Measurements from ENCODE around the gene FIGNL2. TPM values are rescaled to one million over a fixed set of nuclear protein-coding genes. Genes with fewer than 3 reads are reported as not detected.

FIGNL2 gene
- total RNA-seq, 1 donor from 2014 or later, result 39.7 TPM

DNA sequence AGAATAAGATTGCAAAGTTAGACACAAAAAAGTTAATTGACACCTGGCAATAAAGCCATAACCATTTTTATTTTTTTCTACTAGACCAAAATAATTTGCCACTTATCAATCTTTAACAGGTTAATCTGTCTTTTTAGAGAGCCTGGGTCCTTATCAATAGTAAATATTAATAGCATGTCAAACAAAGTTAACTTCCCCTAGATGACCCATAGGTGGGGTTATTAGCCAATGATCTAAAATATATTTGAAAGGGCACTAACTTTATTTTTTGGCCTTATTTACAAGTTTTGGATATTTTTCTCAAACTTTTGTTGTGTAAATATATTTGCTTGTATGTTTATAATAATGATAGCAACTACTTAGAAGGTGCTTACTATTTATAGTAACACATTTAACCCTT, 43.3 kb upstream of the FIGNL2 start:
- H3K36me3 Mint-ChIP-seq (ENCODE audit: low read depth), result no peaks in the 10 kb centered on the region
- H3K4me1 Mint-ChIP-seq, result peaks cover 8% of the 10 kb centered on the region
- H3K27ac Mint-ChIP-seq (ENCODE audit: unreplicated experiment), result no peak overlapping the region
- no peak overlapping the region for H3K4me3 Mint-ChIP-seq
- no peaks in the 10 kb centered on the region for H3K9me3 Mint-ChIP-seq
- no peak for DNase-seq (ENCODE audit: low read depth, low spot score)
- peaks cover 4% of the 10 kb centered on the region for H3K27me3 Mint-ChIP-seq (ENCODE audit: low read depth)
- peak; percentile 59 for TF ChIP-seq CTCF (conservative IDR thresholded peaks at IDR 0.05)

DNA sequence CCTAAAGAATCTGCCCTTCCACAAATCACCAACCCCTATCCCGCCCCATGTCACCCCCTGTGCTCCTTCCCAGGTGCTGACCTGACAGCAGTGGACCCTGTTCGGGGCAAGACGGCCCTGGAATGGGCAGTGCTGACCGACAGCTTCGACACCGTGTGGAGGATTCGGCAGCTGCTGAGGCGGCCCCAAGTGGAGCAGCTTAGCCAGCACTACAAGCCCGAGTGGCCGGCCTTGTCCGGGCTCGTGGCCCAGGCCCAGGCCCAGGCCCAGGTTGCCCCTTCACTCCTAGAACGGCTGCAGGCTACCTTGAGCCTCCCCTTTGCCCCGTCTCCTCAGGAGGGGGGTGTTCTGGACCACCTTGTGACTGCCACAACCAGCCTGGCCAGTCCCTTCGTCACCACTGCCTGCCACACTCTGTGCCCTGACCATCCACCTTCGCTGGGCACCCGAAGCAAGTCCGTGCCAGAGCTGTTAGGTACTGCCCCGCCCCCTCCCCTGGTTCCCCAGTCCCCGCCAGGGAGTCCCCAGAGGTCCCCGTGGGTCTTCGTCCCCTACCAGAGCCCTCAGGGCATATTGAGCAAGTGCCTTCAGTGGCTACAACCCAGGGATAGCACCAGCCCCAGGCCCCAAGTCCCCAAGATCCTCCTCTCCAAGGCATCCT, 42.1 kb upstream of the FIGNL2 start:
- H3K9me3 Mint-ChIP-seq, result no peaks in the 10 kb centered on the region
- H3K27me3 Mint-ChIP-seq (ENCODE audit: low read depth), result peaks cover 4% of the 10 kb centered on the region
- H3K4me1 Mint-ChIP-seq, result peaks cover 14% of the 10 kb centered on the region
- H3K27ac Mint-ChIP-seq (ENCODE audit: unreplicated experiment), result no peak overlapping the region
- no peak for DNase-seq (ENCODE audit: low read depth, low spot score)
- TF ChIP-seq CTCF (conservative IDR thresholded peaks at IDR 0.05), result no peak
- no peak overlapping the region for H3K4me3 Mint-ChIP-seq
- no peaks in the 10 kb centered on the region for H3K36me3 Mint-ChIP-seq (ENCODE audit: low read depth)

DNA sequence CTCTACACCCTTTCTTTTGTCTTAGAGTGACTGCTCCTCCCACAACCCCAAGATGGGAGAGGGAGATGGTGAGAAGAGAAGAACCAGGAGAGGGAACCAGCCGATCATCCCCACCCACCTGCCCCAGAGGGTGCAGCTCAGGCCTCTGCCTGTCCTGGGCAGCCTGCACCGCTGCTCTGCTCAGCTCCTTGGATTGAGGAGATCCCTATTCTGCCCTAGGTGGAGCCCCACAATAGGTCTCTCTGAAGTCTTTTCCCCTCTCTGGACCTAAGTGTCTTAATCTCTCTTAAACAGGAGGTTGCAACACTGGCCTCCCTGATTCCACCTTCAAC, 41.6 kb upstream of the FIGNL2 start:
- no peak for TF ChIP-seq CTCF (conservative IDR thresholded peaks at IDR 0.05)
- no peaks in the 10 kb centered on the region for H3K9me3 Mint-ChIP-seq
- no peak overlapping the region for H3K4me3 Mint-ChIP-seq
- no peak for DNase-seq (ENCODE audit: low read depth, low spot score)
- H3K27ac Mint-ChIP-seq (ENCODE audit: unreplicated experiment), result no peak overlapping the region
- H3K27me3 Mint-ChIP-seq (ENCODE audit: low read depth), result peaks cover 4% of the 10 kb centered on the region
- H3K4me1 Mint-ChIP-seq, result peaks cover 14% of the 10 kb centered on the region
- H3K36me3 Mint-ChIP-seq (ENCODE audit: low read depth), result no peaks in the 10 kb centered on the region

DNA sequence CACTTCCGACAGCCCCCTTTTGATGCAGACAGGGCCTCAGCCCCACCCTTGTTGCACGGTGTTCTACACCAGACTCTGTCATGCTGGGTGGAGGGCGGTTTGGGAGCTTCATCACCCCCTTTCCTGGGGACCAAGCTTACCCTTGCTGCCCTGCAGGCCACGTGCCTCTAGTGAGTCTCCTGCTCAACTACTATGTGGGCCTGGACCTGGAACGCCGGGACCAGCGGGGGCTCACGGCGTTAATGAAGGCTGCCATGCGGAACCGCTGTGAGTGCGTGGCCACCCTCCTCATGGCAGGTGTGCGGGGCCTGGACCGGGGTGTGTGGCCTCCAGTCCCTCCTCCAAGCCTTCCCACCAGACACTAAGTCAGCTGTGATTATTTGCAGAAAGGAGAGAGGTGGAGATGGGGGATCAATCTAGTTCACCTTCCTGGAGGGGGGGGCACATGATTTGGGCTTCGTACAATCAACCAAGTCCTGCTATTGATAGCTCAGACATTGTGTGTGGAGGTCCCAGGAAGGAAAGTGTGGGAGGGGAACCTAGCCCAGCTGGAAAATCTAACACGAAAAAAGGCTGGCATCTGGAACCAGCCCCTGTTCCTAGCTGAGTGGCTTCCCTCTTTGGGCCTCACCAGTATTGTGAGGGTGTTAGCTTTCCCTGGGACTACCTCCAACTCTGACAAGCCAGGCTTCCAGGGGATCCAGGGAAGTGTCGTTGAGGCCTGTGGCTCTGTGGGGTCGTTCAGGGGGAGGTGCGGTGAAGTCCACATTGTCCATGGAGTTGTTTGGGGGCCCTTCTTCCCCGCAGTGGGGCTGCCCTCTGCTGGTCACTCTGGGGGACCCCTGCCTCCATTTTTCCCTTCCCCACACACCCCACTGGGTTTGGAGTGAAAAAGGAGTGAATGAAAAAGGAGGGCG, 41.0 kb upstream of the FIGNL2 start:
- Mint-ChIP-seq H3K27ac (ENCODE audit: unreplicated experiment) (no peak overlapping the region), H3K9me3 (no peaks in the 10 kb centered on the region), H3K4me1 (peaks cover 14% of the 10 kb centered on the region), H3K4me3 (no peak overlapping the region), H3K27me3 (ENCODE audit: low read depth) (peaks cover 4% of the 10 kb centered on the region), H3K36me3 (ENCODE audit: low read depth) (no peaks in the 10 kb centered on the region)
- DNase-seq (ENCODE audit: low read depth, low spot score), result no peak
- peak; percentile 26 for TF ChIP-seq CTCF (conservative IDR thresholded peaks at IDR 0.05)

GRCh38 chr12:51888316-51889215, 40.0 kb upstream of the FIGNL2 start:
- TF ChIP-seq CTCF (conservative IDR thresholded peaks at IDR 0.05), result no peak
- peaks cover 4% of the 10 kb centered on the region for H3K27me3 Mint-ChIP-seq (ENCODE audit: low read depth)

More at GRCh38 chr12:51888316-51889215, 40.0 kb upstream of the FIGNL2 start:
- no peak overlapping the region for H3K27ac Mint-ChIP-seq (ENCODE audit: unreplicated experiment)
- H3K36me3 Mint-ChIP-seq (ENCODE audit: low read depth), result no peaks in the 10 kb centered on the region
- peaks cover 14% of the 10 kb centered on the region for H3K4me1 Mint-ChIP-seq
- H3K4me3 Mint-ChIP-seq, result no peak overlapping the region
- H3K9me3 Mint-ChIP-seq, result no peaks in the 10 kb centered on the region
- no peak for DNase-seq (ENCODE audit: low read depth, low spot score)

All from neural crest cell (in vitro differentiated cells).